NCI-H1436 treated with DMSO at 0.1 percent for 48 hours (cell line): ENCODE data around the gene SEMA5B.

Source experiments
- DNase-seq: peaks from one replicate; lab custom pipeline; 2025; lab: John Stamatoyannopoulos, UW

The SEMA5B gene

GRCh38 chr3:122892118-122892960 lies 135.2 kb downstream of the SEMA5B start:
- DNase-seq = no peak

GRCh38 chr3:122890720-122891220 lies 136.8 kb downstream of the SEMA5B start:
- DNase-seq = no peak

GRCh38 chr3:122890077-122890719 lies 137.4 kb downstream of the SEMA5B start:
- DNase-seq = no peak

GRCh38 chr3:122886946-122887345 lies 140.6 kb downstream of the SEMA5B start:
- DNase-seq = no peak

- DNase-seq = no peak
Observed at GRCh38 chr3:122886251-122886650, 141.3 kb downstream of the SEMA5B start.

GRCh38 chr3:122882361-122882947 lies 145.1 kb downstream of the SEMA5B start:
- DNase-seq = no peak

- no peak for DNase-seq
Observed at GRCh38 chr3:122880624-122881023, 146.9 kb downstream of the SEMA5B start.

GRCh38 chr3:122880173-122880572 lies 147.4 kb downstream of the SEMA5B start:
- no peak for DNase-seq

GRCh38 chr3:122875547-122876127 lies 151.9 kb downstream of the SEMA5B start:
- no peak for DNase-seq

GRCh38 chr3:122873741-122874515 lies 153.6 kb downstream of the SEMA5B start:
- DNase-seq = no peak

GRCh38 chr3:122868322-122868721 lies 159.2 kb downstream of the SEMA5B start:
- DNase-seq = no peak

- no peak for DNase-seq
Observed at GRCh38 chr3:122864498-122864897, 163.1 kb downstream of the SEMA5B start.

- no peak for DNase-seq
Observed at GRCh38 chr3:122862381-122862780, 165.2 kb downstream of the SEMA5B start.
